Stomach (tissue), 4 donors: ENCODE measurements around the gene WBP2.

Source experiments
- EP300 ChIP-seq: sonication (generic); formaldehyde crosslinking; IDR thresholded peaks from one replicate; pipeline ENCODE4 v1.6.1; 2017; ENCODE audit warnings: antibody characterized with exemption
- POLR2A ChIP-seq, 4 donors: fragments of 450-650 bp; IDR thresholded peaks; one replicate each; pipeline ENCODE4 v1.6.1; 2016; ENCODE audit warnings: antibody characterized with exemption in 4 of 4, control low read depth in 2 of 4, mild to moderate bottlenecking in 1 of 4, moderate library complexity in 1 of 4
- POLR2AphosphoS5 ChIP-seq, 3 donors: sonication (generic); formaldehyde crosslinking; IDR thresholded peaks; one replicate each; pipeline ENCODE4 v1.6.1; 2016; ENCODE audit warnings: antibody characterized with exemption in 3 of 3
- TF ChIP-seq, protein P1 (sequence below), 7 experiments: fragments of 450-650 bp in 4 of 7; fragments of 200-600 bp in 3 of 7; sonication (generic) in 3 of 7; IDR thresholded peaks; one replicate each; pipeline ENCODE4 v1.5.1; 2016 to 2019; ENCODE audit warnings: antibody characterized with exemption in 7 of 7, control low read depth in 2 of 7, mild to moderate bottlenecking in 1 of 7

GRCh38 chr17:75824050-75824552 is 31.0 kb downstream of the WBP2 start:
- TF ChIP-seq, protein P1, sequence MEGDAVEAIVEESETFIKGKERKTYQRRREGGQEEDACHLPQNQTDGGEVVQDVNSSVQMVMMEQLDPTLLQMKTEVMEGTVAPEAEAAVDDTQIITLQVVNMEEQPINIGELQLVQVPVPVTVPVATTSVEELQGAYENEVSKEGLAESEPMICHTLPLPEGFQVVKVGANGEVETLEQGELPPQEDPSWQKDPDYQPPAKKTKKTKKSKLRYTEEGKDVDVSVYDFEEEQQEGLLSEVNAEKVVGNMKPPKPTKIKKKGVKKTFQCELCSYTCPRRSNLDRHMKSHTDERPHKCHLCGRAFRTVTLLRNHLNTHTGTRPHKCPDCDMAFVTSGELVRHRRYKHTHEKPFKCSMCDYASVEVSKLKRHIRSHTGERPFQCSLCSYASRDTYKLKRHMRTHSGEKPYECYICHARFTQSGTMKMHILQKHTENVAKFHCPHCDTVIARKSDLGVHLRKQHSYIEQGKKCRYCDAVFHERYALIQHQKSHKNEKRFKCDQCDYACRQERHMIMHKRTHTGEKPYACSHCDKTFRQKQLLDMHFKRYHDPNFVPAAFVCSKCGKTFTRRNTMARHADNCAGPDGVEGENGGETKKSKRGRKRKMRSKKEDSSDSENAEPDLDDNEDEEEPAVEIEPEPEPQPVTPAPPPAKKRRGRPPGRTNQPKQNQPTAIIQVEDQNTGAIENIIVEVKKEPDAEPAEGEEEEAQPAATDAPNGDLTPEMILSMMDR (IDR thresholded peaks at IDR 0.05) = no peak
- TF ChIP-seq EP300 (no peak), POLR2A (IDR thresholded peaks at IDR 0.05) (no peak), POLR2AphosphoS5 (IDR thresholded peaks at IDR 0.05) (no peak)
